Calu3 (cell line): ENCODE measurements around the gene TLK1. TPM values are rescaled to one million over a fixed set of nuclear protein-coding genes. Genes with fewer than 3 reads are reported as not detected.

ENCODE experiments used
- Bru-seq: library from RNA; stranded (reverse); fragments of 400-500 nt; gene quantifications from one replicate; lab custom pipeline; 2021; lab: Mats Ljungman, UMichigan
- BruChase-seq, 2 experiments: library from RNA; stranded (reverse); fragments of 400-500 nt; gene quantifications; one replicate each; lab custom pipeline; 2021; lab: Mats Ljungman, UMichigan
- BruUV-seq: library from RNA; stranded (reverse); fragments of 400-500 nt; replicated peaks from 2 replicates; lab custom pipeline; 2021; lab: Mats Ljungman, UMichigan
- CTCF ChIA-PET: fragments of 300-600 bp; sonication (Branson Sonifier 250); formaldehyde crosslinking; loops from one replicate; lab custom pipeline; 2022; ENCODE audit warnings: antibody characterized with exemption; lab: Charles Lee
- DNase-seq: peaks from one replicate; pipeline ENCODE4 v3.0.0; 2022
- H3K27ac Mint-ChIP-seq: one replicate; pipeline ENCODE4 v1.8.0; 2022; ENCODE audit warnings: mixed read lengths; ENCODE audit not compliant: unreplicated experiment
- H3K27me3 Mint-ChIP-seq: one replicate; pipeline ENCODE4 v1.8.0; 2022; ENCODE audit warnings: mixed read lengths; ENCODE audit not compliant: unreplicated experiment
- H3K36me3 Mint-ChIP-seq: one replicate; pipeline ENCODE4 v1.8.0; 2022; ENCODE audit warnings: mild to moderate bottlenecking, moderate library complexity, mixed read lengths; ENCODE audit not compliant: insufficient read depth, unreplicated experiment
- H3K4me1 Mint-ChIP-seq: one replicate; pipeline ENCODE4 v1.8.0; 2022; ENCODE audit warnings: mild to moderate bottlenecking, low read depth, mixed read lengths; ENCODE audit not compliant: unreplicated experiment
- H3K4me3 Mint-ChIP-seq: one replicate; pipeline ENCODE4 v1.8.0; 2022; ENCODE audit warnings: mild to moderate bottlenecking, low read depth, moderate library complexity, mixed read lengths; ENCODE audit not compliant: unreplicated experiment
- H3K9me3 Mint-ChIP-seq: one replicate; pipeline ENCODE4 v1.8.0; 2022; ENCODE audit warnings: low read depth, mixed read lengths; ENCODE audit not compliant: unreplicated experiment
- CTCF ChIP-seq: fragments of 200-600 bp; IDR thresholded peaks from one replicate; pipeline ENCODE4 v1.8.0; 2022; ENCODE audit warnings: antibody characterized with exemption; ENCODE audit not compliant: unreplicated experiment
- intact Hi-C: fragments of 100-400 bp; cut with micrococcal nuclease; formaldehyde crosslinking; loops from one replicate; pipeline ENCODE4 v1.10.0; 2022; ENCODE audit not compliant: unreplicated experiment
- long read RNA-seq: library from polyadenylated mRNA; stranded (forward); transcript quantifications from one replicate; pipeline ENCODE4 v2.0.0, GENCODE V29; 2022
- total RNA-seq: library from RNA; stranded (reverse); gene quantifications from 2 replicates; pipeline ENCODE4 v1.2.3, GENCODE V29; 2022

Gene TLK1
- total RNA-seq (63.4 and 64.7 TPM in 2 replicates), Bru-seq, nascent RNA (percentile 89 among the genes with signal in this experiment), BruChase-seq, experiment 1, labeled RNA remaining after a 6-hour chase (percentile 76 among the genes with signal in this experiment), BruChase-seq, experiment 2, labeled RNA remaining after a 2-hour chase (percentile 76 among the genes with signal in this experiment)
- long read RNA-seq, full-length matches to known transcripts = 15 of 31 reads
- long read RNA-seq, partial matches to known transcripts = 3 of 31 reads
- long read RNA-seq, other reads (novel, unspliced or antisense) = 13 of 31 reads

DNA sequence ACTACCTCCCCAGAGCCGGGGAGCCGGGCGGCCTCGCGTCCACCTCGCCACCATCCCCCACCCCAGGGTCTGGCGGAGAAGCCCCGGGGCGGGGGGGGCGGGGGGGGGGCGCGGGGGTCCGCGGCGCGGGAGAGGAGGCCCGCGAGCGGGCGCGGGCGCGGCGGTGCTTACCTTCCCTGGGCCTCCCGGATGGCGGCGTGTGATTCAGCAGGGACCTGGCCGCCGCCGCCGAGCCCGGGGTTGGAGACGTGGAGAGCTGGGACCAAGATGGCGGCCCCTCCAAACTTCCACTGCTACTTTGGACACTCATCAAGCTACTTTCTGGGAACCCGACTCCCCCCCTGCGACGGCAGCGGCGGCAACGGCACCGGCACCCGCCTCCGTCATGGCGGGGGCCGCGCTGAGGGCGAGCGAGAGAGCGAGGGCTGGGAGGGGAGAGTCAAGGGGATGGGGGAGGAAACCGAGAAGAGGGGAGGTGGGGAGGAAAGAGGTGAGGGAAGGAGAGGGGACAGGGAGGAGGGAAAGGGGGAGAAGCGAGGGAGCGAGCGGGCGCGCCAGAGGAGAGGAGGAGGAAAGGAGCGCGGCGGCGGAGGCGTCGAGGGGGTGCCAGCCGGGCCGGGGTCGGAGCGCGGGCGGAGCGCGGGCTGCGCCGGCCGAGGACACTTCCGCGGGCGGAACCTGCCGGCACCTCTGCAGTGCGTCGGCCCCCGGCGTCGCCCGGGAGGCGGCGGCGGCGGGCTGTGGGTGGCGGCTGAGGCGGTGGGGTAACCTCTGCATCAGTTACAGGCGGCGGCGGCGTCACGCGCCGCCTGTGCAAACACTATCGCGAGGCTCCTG lies at the start of gene TLK1:
TLK1 (minus strand) TSS at position 775 of the 837 bp plus-strand sequence; CDS start at position 310, 465 bp downstream.
- intact Hi-C loops = no loop called here
- Mint-ChIP-seq H3K9me3 (no peaks in the 10 kb centered on the region), H3K4me3 (peak within 1 kb of the TSS; percentile 74), H3K27me3 (no peaks in the 10 kb centered on the region), H3K36me3 (peaks cover 37% of the 10 kb centered on the region), H3K4me1 (peaks cover 19% of the 10 kb centered on the region), H3K27ac (peak within 1 kb of the TSS; percentile 90)
- BruUV-seq = no TSS peak
- CTCF ChIA-PET = interaction anchor here (0.6 to 1.2 kb wide), 4 partner anchors 16 to 791 kb away, joined by 3 to 5 read pairs (median 4); no protein-coding TSS in a partner anchor
- DNase-seq = peak; percentile 73
- TF ChIP-seq CTCF = no peak

GRCh38 chr2:171210216-171210863 lies 49.6 kb upstream of the TLK1 start:
- no TSS peak for BruUV-seq

DNA sequence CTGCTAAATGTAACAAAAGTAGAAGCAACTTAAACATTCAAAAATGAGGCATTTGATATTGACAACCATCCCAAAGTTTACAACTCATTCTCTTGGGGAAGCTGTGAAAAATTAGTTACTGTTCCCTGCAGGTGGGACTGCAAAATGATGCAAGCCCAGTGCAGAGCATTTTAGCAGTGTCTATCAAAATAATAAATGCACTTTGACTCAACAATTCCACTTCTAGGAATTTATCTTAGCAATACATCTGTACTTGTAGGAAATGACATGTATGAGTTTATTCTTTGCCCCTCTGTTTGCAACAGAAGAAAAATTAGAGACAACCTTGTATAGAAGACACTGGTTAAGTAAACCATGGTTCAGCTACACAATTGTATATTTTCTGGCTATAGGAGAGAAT lies 48.0 kb upstream of the TLK1 start:
- intact Hi-C loops = no loop called here
- no peak for TF ChIP-seq CTCF
- H3K4me3 Mint-ChIP-seq = no peak overlapping the region
- H3K4me1 Mint-ChIP-seq = no peaks in the 10 kb centered on the region
- no peaks in the 10 kb centered on the region for H3K36me3 Mint-ChIP-seq
- H3K27ac Mint-ChIP-seq = no peak overlapping the region
- no peaks in the 10 kb centered on the region for H3K9me3 Mint-ChIP-seq
- CTCF ChIA-PET = interaction anchor here (0.5 kb wide), 1 partner anchor 28 kb away, joined by 5 read pairs; no protein-coding TSS in a partner anchor
- DNase-seq = no peak
- H3K27me3 Mint-ChIP-seq = no peaks in the 10 kb centered on the region
- BruUV-seq = no TSS peak

More at GRCh38 chr2:171210216-171210863, 49.6 kb upstream of the TLK1 start:
- H3K4me3 Mint-ChIP-seq = no peak overlapping the region
- CTCF ChIA-PET = no interaction called here
- intact Hi-C loops = no loop called here
- H3K27ac Mint-ChIP-seq = no peak overlapping the region
- no peak for DNase-seq
- H3K36me3 Mint-ChIP-seq = no peaks in the 10 kb centered on the region
- no peak for TF ChIP-seq CTCF
- H3K27me3 Mint-ChIP-seq = no peaks in the 10 kb centered on the region
- H3K4me1 Mint-ChIP-seq = no peaks in the 10 kb centered on the region
- no peaks in the 10 kb centered on the region for H3K9me3 Mint-ChIP-seq

DNA sequence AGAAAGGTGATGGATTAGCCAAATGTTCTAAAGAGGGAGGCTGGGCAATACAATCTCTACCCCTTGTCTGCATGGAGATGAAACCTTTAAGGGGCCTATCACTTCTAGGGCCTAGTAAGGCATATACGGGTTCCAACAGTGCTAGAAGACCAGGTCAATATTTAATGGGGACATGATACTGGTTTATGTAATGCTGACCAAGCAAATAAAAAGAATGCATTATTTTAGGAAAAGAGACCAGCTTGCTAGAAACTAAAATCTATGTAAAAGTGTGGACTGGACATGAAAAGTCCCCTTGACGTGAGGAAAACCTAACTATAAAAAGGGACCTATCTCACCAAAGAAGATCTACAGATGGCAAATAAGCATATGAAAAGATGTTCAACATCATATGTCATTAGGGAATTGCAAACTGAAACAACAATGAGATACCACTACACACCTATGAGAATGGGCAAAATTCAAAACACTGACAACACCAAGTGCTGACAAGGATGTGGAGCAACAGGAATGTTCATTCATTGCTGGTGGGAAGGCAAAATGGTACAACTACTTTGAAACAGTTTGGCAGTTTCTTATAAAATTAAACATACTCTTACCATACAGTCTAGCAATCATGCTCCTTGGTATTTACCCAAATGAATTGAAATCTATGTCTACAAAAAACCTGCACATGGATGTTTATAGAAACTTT lies 45.9 kb upstream of the TLK1 start:
- H3K9me3 Mint-ChIP-seq = no peaks in the 10 kb centered on the region
- no peaks in the 10 kb centered on the region for H3K36me3 Mint-ChIP-seq
- H3K4me1 Mint-ChIP-seq = no peaks in the 10 kb centered on the region
- no peaks in the 10 kb centered on the region for H3K27me3 Mint-ChIP-seq
- no peak for TF ChIP-seq CTCF
- CTCF ChIA-PET = no interaction called here
- no peak overlapping the region for H3K27ac Mint-ChIP-seq
- DNase-seq = no peak
- no TSS peak for BruUV-seq
- intact Hi-C loops = no loop called here
- H3K4me3 Mint-ChIP-seq = no peak overlapping the region
